GM21717 (cell line): ENCODE measurements around the gene RPL36AL.

Source experiments
- ATAC-seq: cut with Tn5 transposase; IDR thresholded peaks from one replicate; pipeline ENCODE4 v1.9.1; 2021; ENCODE audit warnings: mild to moderate bottlenecking, moderate library complexity; ENCODE audit not compliant: unreplicated experiment

The RPL36AL gene

DNA sequence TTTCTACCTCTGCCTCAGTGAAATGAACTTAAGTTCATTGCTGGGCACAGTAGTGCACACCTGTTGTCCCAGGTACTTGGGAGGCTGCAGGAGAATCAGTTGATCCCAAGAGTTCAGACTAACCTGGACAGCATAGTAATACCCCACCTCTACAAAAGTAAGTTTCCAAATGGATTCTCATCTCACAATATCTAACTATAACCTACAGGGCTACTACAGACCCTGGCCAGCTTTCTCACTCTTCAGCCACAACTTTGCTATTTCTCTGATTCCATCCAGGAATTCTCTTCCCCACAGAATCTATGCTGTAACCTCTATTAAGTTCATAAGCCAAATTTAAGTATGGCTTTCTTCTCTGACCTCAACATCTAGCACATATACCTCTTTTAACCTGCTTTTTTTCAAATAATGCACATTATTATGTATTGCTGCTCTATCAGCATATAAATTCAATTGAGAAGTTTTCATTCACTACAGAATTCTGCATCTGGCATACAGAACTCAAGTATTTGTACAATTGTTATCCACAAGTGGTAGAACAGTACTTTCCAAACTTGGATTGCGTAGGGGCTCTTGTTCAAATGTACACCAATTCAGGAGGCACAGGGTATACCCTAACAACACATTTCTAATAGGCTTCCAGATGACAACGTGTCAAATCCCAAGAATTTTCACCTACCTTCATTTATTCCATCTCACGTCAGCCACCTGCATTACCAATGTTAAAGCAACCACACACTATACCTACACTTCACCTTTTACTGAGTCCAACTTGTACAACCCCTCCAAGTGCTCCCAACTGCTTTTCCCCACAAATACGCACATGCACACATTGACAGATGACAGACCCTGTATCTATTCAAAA is 38.1 kb downstream of the RPL36AL start:
- no peak for ATAC-seq

DNA sequence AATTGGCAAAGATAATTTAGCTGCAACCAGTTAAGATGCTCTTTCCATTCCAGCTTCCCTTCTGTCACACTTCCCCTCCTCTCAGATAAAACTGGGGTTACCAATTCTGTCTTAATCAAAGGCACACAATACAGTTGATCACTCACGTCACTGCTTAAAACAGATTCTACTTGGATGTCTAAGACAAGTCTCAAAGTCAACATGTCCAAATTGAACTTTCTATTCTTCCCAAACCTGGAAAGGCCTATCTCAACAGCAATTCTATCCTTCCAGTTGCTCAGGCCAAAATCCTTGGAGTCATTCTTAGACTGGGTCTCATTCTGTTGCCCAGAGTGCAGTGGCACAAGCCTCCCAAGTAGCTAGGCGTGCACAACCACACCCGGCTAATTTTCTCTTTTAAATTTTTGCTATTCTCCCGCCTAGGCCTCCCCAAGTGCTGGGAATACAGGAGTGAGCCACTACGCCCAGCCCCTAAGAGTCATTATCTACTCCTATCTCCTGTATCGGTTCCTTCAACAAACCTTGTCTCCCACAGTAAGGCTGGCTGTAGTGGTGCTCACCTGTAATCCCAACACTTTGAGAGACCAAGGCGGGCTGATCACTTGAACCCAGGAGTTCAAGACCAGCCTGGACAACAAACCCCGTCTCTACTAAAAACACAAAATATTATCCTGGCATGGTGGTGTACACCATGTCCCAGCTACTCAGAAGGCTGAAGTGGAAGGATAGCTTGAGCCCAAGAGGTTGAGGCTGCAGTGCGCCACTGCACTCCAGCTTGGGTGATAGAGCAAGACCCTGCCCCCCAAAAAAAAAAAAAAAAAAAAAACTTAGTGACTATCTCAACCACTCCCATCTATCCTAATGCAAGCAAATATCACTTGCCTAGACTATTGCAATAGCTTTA is 39.0 kb downstream of the RPL36AL start:
- ATAC-seq: no peak

DNA sequence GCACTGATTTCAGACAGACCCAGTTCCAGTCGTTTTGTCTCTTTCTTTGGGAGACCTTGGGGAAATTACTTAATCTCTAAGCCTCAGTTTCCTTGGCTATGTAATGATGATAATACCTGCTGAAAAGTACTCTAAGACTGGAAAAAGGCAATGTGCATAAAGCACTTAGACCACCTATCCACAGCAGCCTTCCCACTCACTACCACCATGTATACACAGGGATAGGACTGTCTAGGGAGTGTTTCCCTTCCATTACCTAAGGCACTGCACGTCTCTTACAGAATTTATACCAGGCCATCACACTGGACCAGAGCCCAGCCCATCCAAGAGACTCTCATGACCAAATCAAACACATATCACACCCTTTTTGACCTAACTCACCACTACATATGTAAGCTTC is 40.6 kb downstream of the RPL36AL start:
- ATAC-seq: no peak

DNA sequence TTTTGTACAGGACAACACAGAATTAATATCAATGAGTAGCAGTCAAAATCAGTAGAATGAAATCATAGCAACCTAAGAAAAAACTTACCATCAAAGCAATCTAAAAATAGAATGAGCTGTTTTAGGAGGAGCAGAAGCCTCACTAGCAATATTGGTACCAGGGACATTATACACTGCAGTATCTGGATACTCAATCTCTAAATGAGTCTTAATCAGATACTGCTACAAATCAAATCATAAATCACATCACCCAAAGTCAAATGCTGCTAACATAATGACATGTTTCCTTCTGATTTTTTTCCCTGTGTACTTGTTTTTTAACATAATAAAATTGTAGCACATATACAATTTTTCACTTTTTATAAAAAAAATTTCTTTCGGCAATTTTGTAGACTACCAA is 42.3 kb downstream of the RPL36AL start:
- no peak for ATAC-seq

DNA sequence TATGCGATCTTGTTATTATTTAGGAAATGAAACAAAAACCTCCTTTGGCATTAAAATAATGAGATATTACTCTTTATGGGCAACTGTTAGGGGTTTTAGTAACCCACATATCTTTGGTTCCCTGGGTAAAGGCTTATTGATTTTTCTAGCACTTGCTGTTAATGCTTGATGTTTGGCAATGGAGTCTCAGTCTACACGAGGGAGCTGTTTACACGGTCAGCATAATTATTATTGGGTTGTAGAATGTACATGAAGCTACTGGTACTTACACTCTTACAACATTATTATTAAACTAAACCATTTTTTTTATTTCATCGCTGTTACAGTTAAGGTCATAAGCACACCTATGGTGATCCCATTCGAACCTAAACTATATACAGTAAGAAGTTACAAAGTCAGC is 46.4 kb downstream of the RPL36AL start:
- ATAC-seq: no peak

DNA sequence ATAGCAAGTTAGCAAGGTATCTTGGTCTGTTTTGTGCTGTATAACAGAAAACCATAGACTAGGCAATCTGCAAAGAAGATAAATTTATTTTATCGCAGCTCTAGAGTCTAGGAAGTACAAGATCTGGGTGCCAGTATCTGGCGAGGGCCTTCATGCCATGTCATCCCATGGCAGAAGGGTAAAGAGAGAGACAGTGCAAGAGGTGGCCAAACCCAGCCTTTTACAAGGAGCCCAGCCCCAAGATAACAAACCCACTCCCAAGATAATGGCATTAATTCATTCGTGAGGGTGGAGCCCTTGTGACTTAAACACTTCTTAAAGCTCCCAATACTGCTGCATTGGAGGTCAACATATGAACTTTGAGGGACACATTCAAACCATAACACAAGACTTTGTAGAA is 51.1 kb downstream of the RPL36AL start:
- no peak for ATAC-seq
